Thyroid gland (tissue), 4 donors: ENCODE measurements around the gene HDGFL3.

ENCODE experiments used
- CTCF ChIP-seq, 6 experiments: fragments of 200-600 bp in 3 of 6; fragments of 450-650 bp in 3 of 6; sonication (generic) in 3 of 6; IDR thresholded peaks; one replicate each; pipeline ENCODE4 v1.5.1; 2016 to 2019; ENCODE audit warnings: antibody characterized with exemption in 6 of 6, mild to moderate bottlenecking in 2 of 6, inconsistent platforms in 1 of 6, moderate library complexity in 1 of 6
- POLR2A ChIP-seq, 2 donors: fragments of 450-650 bp; IDR thresholded peaks; one replicate each; pipeline ENCODE4 v1.6.1; 2017; ENCODE audit warnings: antibody characterized with exemption in 2 of 2, mild to moderate bottlenecking in 2 of 2, moderate library complexity in 1 of 2

- TF ChIP-seq CTCF (IDR thresholded peaks at IDR 0.05): no peak
- no peak for TF ChIP-seq POLR2A (IDR thresholded peaks at IDR 0.05)
These were observed 2.9 kb downstream of the HDGFL3 start for GRCh38 chr15:83204697-83205096.
